Right lobe of liver (tissue), 6 donors: ENCODE data around the gene FKBP7. TPM values are rescaled to one million over a fixed set of nuclear protein-coding genes. Genes with fewer than 3 reads are reported as not detected.

Experiments used
- ATAC-seq, 4 donors: fragments of 200-7000 bp; cut with Tn5 transposase; one replicate each; pipeline ENCODE4 v1.9.1; 2020; ENCODE audit warnings: mild to moderate bottlenecking in 4 of 4, moderate library complexity in 4 of 4
- DNase-seq, 3 donors: peaks; one replicate each; pipeline ENCODE4 v3.0.0-alpha.2; 2020
- H3K27ac ChIP-seq, 3 donors: fragments of 200-600 bp; one replicate each; pipeline ENCODE4 v1.8.0; 2022
- H3K27me3 ChIP-seq, 2 donors: fragments of 200-600 bp; one replicate each; pipeline ENCODE4 v1.8.0; 2022
- H3K36me3 ChIP-seq, 4 donors: fragments of 200-600 bp; sonication (generic) in 1 of 4; one replicate each; pipeline versions ENCODE4 v1.5.1 to v1.8.0; 2017 to 2022; ENCODE audit warnings: control low read depth in 1 of 4
- H3K4me1 ChIP-seq, 4 donors: fragments of 200-600 bp; sonication (generic) in 1 of 4; one replicate each; pipeline versions ENCODE4 v1.5.1 to v1.8.0; 2017 to 2022; ENCODE audit warnings: control low read depth in 1 of 4
- H3K4me3 ChIP-seq, 3 donors: fragments of 200-600 bp; one replicate each; pipeline ENCODE4 v1.8.0; 2022
- H3K9me3 ChIP-seq, 4 donors: fragments of 200-600 bp; sonication (generic) in 1 of 4; one replicate each; pipeline versions ENCODE4 v1.5.1 to v1.8.0; 2017 to 2022; ENCODE audit warnings: control low read depth in 1 of 4
- POLR2A ChIP-seq: fragments of 450-650 bp; IDR thresholded peaks from one replicate; pipeline ENCODE4 v1.6.1; 2017; ENCODE audit warnings: antibody characterized with exemption, mild to moderate bottlenecking
- WGBS: methylation state at CpG from one replicate; pipeline ENCODE4 v1.1.6; 2018; ENCODE audit warnings: low coverage, low lambda C conversion rate; ENCODE audit not compliant: insufficient coverage; ENCODE audit errors: missing lambda C conversion rate; 5-methylcytosine and 5-hydroxymethylcytosine counted together
- intact Hi-C, 2 donors: fragments of 100-400 bp; cut with DNase I; formaldehyde crosslinking; loops; one replicate each; pipeline versions ENCODE4 v1.11.2 to v1.14.1; 2022
- total RNA-seq, 6 experiments: library from RNA; depleted of rRNA in 2 of 6; stranded (reverse); fragments of >200 nt in 2 of 6; fragmentation: NEBNext Ultra II Directional in 3 of 6; extraction: Animal tissue kit (Norgen Biotek cat#: 25700) in 3 of 6; gene quantifications; one replicate each; pipeline versions ENCODE4 v1.1.0 to v1.2.4, GENCODE V29; 2016 to 2023
- TF ChIP-seq, protein P1 (sequence below), 4 donors: fragments of 200-600 bp in 3 of 4; fragments of 450-650 bp in 1 of 4; IDR thresholded peaks; one replicate each; pipeline versions ENCODE4 v1.5.1 to v1.8.0; 2016 to 2022; ENCODE audit warnings: antibody characterized with exemption in 4 of 4, mild to moderate bottlenecking in 2 of 4
- donor health status: DM: no; HTN: yes; CAD: no.
- donor health status: DM: no; HTN: no; CAD: no.
- donor health status: DM: no; HTN: no; CAD: no.
- donor health status: DM: no; HTN: yes; CAD: no.
- donor health status: DM: no; HTN: yes; CAD: no.

Gene FKBP7
- total RNA-seq, 6 experiments from 2014 or later: 2.5 to 12.7 (median 4.8) TPM

DNA sequence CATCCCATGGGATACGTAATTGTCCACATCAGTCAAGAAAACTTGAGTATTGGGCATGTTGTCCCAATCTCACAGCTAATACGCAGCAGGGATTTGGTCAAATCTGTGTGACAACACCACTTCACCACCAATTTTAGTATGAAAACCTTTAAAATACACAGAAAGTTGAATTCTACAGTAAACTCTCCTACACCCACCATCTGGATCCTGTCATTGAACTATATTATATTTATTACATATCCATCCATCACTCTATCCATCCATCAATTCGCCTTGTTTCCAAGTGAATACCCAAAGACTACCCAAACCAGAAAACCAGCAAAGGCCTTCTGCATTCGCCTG is 846 bp upstream of the FKBP7 start:
- Histone ChIP-seq H3K27ac (peak overlapping the region; percentile 91 to 97 (median 94)), H3K27me3 (no peaks in the 10 kb centered on the region), H3K4me1 (peaks cover 0 to 39% (median 7%) of the 10 kb centered on the region in 4 donors), H3K9me3 (no peaks in the 10 kb centered on the region), H3K4me3 (peak overlapping the region; percentile 63 to 69 (median 67)), H3K36me3 (no peaks in the 10 kb centered on the region)
- TF ChIP-seq, protein P1, sequence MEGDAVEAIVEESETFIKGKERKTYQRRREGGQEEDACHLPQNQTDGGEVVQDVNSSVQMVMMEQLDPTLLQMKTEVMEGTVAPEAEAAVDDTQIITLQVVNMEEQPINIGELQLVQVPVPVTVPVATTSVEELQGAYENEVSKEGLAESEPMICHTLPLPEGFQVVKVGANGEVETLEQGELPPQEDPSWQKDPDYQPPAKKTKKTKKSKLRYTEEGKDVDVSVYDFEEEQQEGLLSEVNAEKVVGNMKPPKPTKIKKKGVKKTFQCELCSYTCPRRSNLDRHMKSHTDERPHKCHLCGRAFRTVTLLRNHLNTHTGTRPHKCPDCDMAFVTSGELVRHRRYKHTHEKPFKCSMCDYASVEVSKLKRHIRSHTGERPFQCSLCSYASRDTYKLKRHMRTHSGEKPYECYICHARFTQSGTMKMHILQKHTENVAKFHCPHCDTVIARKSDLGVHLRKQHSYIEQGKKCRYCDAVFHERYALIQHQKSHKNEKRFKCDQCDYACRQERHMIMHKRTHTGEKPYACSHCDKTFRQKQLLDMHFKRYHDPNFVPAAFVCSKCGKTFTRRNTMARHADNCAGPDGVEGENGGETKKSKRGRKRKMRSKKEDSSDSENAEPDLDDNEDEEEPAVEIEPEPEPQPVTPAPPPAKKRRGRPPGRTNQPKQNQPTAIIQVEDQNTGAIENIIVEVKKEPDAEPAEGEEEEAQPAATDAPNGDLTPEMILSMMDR (IDR thresholded peaks at IDR 0.05): no peak
- no peak for TF ChIP-seq POLR2A
- intact Hi-C loops: no loop called here
- WGBS: 17% methylated on average over 3 of the region's 4 CpGs
- DNase-seq (no peak), ATAC-seq (no peak)

DNA sequence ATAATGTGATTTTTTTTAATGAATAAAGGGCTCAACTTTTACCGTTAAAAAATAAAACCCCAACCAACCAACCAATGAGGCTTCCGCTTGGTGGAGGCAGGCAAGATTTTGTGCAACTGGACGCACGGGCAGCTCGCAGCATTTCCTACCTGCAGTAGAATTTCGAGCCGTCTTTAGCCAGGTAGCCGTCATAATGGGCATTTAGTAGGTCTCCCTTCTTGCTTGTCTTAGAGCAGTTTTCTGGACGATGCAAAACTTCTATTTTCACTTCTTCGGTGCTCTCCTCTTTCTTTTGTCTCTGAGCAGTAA is 316 bp downstream of the FKBP7 start:
- TF ChIP-seq POLR2A: no peak
- TF ChIP-seq, protein P1 (IDR thresholded peaks at IDR 0.05): no peak
- DNase-seq: no peak
- no peak for ATAC-seq
- no peaks in the 10 kb centered on the region for H3K36me3 ChIP-seq
- H3K4me3 ChIP-seq: peak overlapping the region; percentile 63 to 69 (median 67)
- H3K27ac ChIP-seq: peak overlapping the region; percentile 91 to 97 (median 94)
- peaks cover 0 to 33% (median 7%) of the 10 kb centered on the region in 4 donors for H3K4me1 ChIP-seq
- H3K9me3 ChIP-seq: no peaks in the 10 kb centered on the region
- WGBS: 1% methylated on average over 10 of the region's 10 CpGs
- no peaks in the 10 kb centered on the region for H3K27me3 ChIP-seq
- intact Hi-C loops: no loop called here

DNA sequence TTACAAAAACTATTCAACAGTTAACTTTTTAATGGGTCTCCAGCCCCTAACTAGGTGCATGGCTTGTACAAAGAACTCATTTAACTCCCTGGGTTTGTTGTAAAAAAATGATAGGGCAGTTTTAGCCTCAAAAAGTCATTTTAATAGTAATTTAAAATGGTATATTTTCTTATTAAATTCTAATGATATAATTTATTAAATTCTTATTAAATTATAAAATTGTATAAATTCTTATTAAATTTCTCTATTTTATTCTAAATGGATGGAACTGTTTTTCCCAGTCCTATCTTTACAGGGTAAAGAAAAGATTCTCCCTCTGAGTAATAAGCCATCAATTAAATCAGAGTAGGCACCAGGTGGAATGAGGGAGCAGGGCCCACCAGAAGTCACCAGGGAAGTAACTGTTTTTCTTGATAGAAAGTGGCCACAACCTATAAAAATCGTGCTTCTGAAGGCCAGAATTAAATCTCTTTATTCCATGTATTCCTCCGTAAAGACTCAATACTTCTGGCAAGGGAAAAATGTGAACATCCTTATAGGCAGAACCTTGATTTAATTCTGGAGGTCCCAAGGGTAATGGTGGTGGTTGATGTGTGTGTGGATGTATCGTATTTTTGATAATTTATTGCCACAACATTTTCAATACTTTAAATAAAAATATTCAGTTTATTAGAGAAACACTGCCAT is 814 bp downstream of the FKBP7 start:
- ATAC-seq: no peak
- Histone ChIP-seq H3K4me1 (peaks cover 0 to 29% (median 7%) of the 10 kb centered on the region in 4 donors), H3K27me3 (no peaks in the 10 kb centered on the region), H3K4me3 (peak overlapping the region; percentile 63 to 69 (median 67)), H3K9me3 (no peaks in the 10 kb centered on the region), H3K27ac (peak overlapping the region; percentile 91 to 97 (median 94)), H3K36me3 (no peaks in the 10 kb centered on the region)
- TF ChIP-seq POLR2A: no peak
- TF ChIP-seq, protein P1 (IDR thresholded peaks at IDR 0.05): no peak
- 2% methylated on average over 3 of the region's 3 CpGs for whole genome bisulfite sequencing
- no peak for DNase-seq
- intact Hi-C loops: no loop called here

DNA sequence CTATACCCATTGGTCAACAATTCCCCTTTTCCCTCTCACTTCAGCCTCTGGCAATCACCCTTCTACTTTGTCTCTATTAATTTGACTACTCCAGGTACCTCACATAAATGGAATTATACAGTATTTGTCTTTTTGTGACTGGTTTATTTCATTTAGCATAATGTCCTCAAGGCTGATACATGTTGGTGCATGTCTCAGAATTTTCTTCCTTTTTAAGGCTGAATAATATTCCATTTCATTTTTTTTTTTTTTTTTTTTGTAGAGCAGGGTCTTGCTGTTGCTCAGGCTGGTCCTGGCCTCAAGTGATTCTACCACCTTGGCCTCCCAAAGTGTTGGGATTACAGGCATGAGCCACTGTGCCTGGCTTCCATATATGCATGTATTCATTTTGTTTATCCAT is 1.9 kb downstream of the FKBP7 start:
- ATAC-seq (no peak), DNase-seq (no peak)
- intact Hi-C loops: no loop called here
- no peaks in the 10 kb centered on the region for H3K36me3 ChIP-seq
- no peak overlapping the region for H3K27ac ChIP-seq
- H3K4me3 ChIP-seq: no peak overlapping the region
- peaks cover 0 to 22% (median 7%) of the 10 kb centered on the region in 4 donors for H3K4me1 ChIP-seq
- no peaks in the 10 kb centered on the region for H3K9me3 ChIP-seq
- H3K27me3 ChIP-seq: no peaks in the 10 kb centered on the region
- TF ChIP-seq, protein P1 (IDR thresholded peaks at IDR 0.05): no peak
- TF ChIP-seq POLR2A: no peak

DNA sequence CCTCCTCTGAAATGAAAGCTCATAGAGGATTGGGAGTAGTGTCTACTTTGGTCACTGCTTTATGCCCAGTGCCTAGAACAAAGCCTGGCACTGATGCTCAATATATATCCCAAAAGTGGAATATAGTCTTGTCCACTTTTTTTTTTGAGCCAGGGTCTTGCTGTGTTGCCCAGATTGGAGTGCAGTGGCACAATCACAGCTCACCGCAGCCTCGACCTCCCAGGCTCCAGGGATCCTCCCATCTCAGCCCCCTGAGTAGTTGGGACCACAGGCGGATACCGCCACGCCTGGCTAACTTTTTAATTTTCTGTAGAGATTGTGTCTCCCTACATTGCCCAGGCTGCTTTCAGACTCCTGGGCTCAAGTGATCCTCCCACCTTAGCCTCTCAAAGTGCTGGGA is 3.8 kb downstream of the FKBP7 start:
- Histone ChIP-seq H3K27ac (no peak overlapping the region), H3K9me3 (no peaks in the 10 kb centered on the region)
- ATAC-seq: no peak

More for the DNA sequence above, 3.8 kb downstream of the FKBP7 start:
- no peak for DNase-seq
- 100% methylated on average over 4 of the region's 5 CpGs for WGBS
- TF ChIP-seq, protein P1 (IDR thresholded peaks at IDR 0.05): no peak
- no peak for TF ChIP-seq POLR2A
- no peaks in the 10 kb centered on the region for H3K27me3 ChIP-seq
- H3K4me1 ChIP-seq: peaks cover 0 to 19% (median 4%) of the 10 kb centered on the region in 4 donors
- intact Hi-C loops: no loop called here
- H3K4me3 ChIP-seq: no peak overlapping the region
- H3K36me3 ChIP-seq: no peaks in the 10 kb centered on the region
